ENCODE measurements around the gene ZNF711. TPM values are rescaled to one million over a fixed set of nuclear protein-coding genes. Genes with fewer than 3 reads are reported as not detected.

ZNF711 gene
- 0.13 and 0.49 TPM in 2 replicates for total RNA-seq

DNA sequence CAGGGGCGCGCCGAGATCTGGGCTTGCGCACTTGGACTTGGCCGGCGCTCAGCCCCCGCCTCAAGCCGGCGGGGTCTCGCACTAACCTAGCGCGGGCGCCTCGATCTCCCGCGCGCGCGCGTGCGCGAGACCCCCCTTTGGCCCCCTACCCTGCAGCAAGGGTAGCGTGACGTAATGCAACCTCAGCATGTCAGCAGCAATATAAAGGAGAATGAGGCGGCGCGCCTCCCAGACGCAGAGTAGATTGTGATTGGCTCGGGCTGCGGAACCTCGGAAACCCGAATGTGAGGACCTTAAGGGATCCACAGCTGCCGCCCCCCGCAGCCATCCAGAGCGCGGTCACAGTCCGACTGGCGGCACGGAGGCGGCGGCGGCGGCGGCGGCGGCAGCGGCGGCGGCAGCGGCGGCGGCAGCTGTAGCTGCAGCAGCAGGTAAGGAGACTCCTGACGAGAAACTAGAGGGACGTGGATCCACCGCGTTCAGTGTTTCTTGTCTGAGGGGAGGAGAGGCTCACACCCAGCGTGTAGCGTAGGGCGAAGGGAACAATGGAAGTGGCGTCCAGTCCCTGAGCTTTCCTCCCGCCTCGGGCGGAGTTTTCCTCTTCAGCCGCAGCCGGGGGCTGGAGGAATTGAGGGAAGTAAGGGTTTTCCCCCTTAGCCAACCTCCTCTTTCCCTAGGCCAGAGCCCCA is at the start of gene ZNF711, which contains the start of gene SATL1:
Gene ZNF711 (plus strand): TSS at position 231 of the 689 bp plus-strand sequence. CDS start 3,582 bp downstream, outside the sequence.
Gene SATL1 (minus strand): TSS at position 19 of the 689 bp plus-strand sequence. CDS start 134,811 bp downstream, outside the sequence.

Other genes with a start within 250 kb of the ZNF711 start
- 10.3 and 11.7 TPM in 2 replicates for gene APOOL, start 240.1 kb upstream of the ZNF711 start, total RNA-seq
- not detected in 2 replicates for gene SATL1, start 212 bp upstream of the ZNF711 start, total RNA-seq
- gene POF1B, start 135.7 kb downstream of the ZNF711 start, total RNA-seq = 0.84 and 1.1 TPM in 2 replicates

Data from mammary microvascular endothelial cell (primary cell).